ENCODE results near the gene LY6G5C. TPM values are rescaled to one million over a fixed set of nuclear protein-coding genes. Genes with fewer than 3 reads are reported as not detected.

Gene LY6G5C
- total RNA-seq, 1 experiment from 2014 or later: 1.7 TPM

GRCh38 chr6:31633447-31633846 lies 47.4 kb downstream of the LY6G5C start:
- no peaks in the 10 kb centered on the region for H3K4me1 ChIP-seq (ENCODE audit: control insufficient read depth in 1 of 2, insufficient read depth in 2 of 2, low read length in 2 of 2)
- no peak for ATAC-seq
- H3K36me3 ChIP-seq (ENCODE audit: control insufficient read depth in 1 of 2, insufficient read depth in 2 of 2, low read length in 2 of 2): peaks cover 50 to 83% of the 10 kb centered on the region in 2 experiments
- no peak overlapping the region for H3K27ac ChIP-seq (ENCODE audit: low read depth, low read length)
- H3K9me3 ChIP-seq (ENCODE audit: control insufficient read depth in 1 of 2, insufficient read depth in 1 of 2, low read depth in 1 of 2, low read length in 2 of 2): no peaks in the 10 kb centered on the region
- H3K27me3 ChIP-seq (ENCODE audit: insufficient read depth, low read length): no peaks in the 10 kb centered on the region
- H2AFZ ChIP-seq (ENCODE audit: low read depth, low read length, poor library complexity, severe bottlenecking): no peak overlapping the region
- BruUV-seq (replicated peaks): no TSS peak
- no peaks in the 10 kb centered on the region for H3K9me2 ChIP-seq (ENCODE audit: insufficient read depth)
- ChIA-PET CTCF (no interaction called here), RAD21 (ENCODE audit: low non-redundant PET in 1 of 2, low total read pairs in 2 of 2, uncharacterized antibody in 2 of 2, unreplicated experiment in 2 of 2) (no interaction called here), POLR2A (no interaction called here)
- intact Hi-C loops (cut with micrococcal nuclease): no loop called here
- no peak for DNase-seq (ENCODE audit: low read depth, low spot score)
- no peak overlapping the region for H3K4me2 ChIP-seq (ENCODE audit: low read length)
- TF ChIP-seq SIN3A (IDR thresholded peaks at IDR 0.05; ENCODE audit: low read depth): no peak
- TF ChIP-seq YY1 (IDR thresholded peaks at IDR 0.05; ENCODE audit: extremely low read depth, insufficient replicate concordance, low read depth, low read length): no peak
- TF ChIP-seq ZBTB33 (IDR thresholded peaks at IDR 0.05; ENCODE audit: extremely low read depth, insufficient replicate concordance, low read length): no peak
- no peak for TF ChIP-seq TCF7L2 (IDR thresholded peaks at IDR 0.05; ENCODE audit: borderline replicate concordance, extremely low read depth, insufficient read depth, insufficient read length)
- TF ChIP-seq ATF3 (IDR thresholded peaks at IDR 0.05): no peak
- no peak for TF ChIP-seq EZH2 (IDR thresholded peaks at IDR 0.05)
- no peak for TF ChIP-seq RAD21 (IDR thresholded peaks at IDR 0.05; ENCODE audit: low read depth)
- no peak for TF ChIP-seq MAX (IDR thresholded peaks at IDR 0.05)
- no peak for TF ChIP-seq CTCF (IDR thresholded peaks at IDR 0.05 in 2 of 3, conservative IDR thresholded peaks at IDR 0.05 in 1 of 3; ENCODE audit: borderline replicate concordance in 1 of 3, insufficient read depth in 1 of 3, low read depth in 2 of 3, low read length in 2 of 3)
- TF ChIP-seq EZH2phosphoT487 (IDR thresholded peaks at IDR 0.05; ENCODE audit: borderline replicate concordance): no peak
- TF ChIP-seq SP1 (IDR thresholded peaks at IDR 0.05; ENCODE audit: low read depth): no peak
- H3K79me2 ChIP-seq (ENCODE audit: insufficient read depth, low read length): peaks cover 50% of the 10 kb centered on the region; the same call in 1 of the 2 replicates
- no peaks in the 10 kb centered on the region for H4K20me1 ChIP-seq (ENCODE audit: insufficient read depth)
- no peak overlapping the region for H3K9ac ChIP-seq (ENCODE audit: low read length)
- H3K4me3 ChIP-seq (replicated peaks in 1 of 2; ENCODE audit: low read depth in 1 of 2, low read length in 2 of 2): no peak overlapping the region
